Keratinocyte (primary cell): Measurements from ENCODE around the gene ZC3H12C.

Experiments used
- CTCF ChIP-seq, 3 experiments: IDR thresholded peaks in 1 of 3; conservative IDR thresholded peaks in 1 of 3; optimal IDR thresholded peaks in 1 of 3; 2 replicates in 2 of 3; 3 replicates in 1 of 3; pipeline versions ENCODE3 to v1.5.1; 2011; ENCODE audit warnings: low read length in 3 of 3, mild to moderate bottlenecking in 3 of 3, moderate library complexity in 2 of 3, control low read depth in 1 of 3, inconsistent platforms in 1 of 3; ENCODE audit not compliant: insufficient read depth in 2 of 3; ENCODE audit errors: extremely low read depth in 1 of 3
- EZH2 ChIP-seq: IDR thresholded peaks from one replicate; pipeline ENCODE4 v1.6.1; 2012; ENCODE audit warnings: inconsistent platforms, mild to moderate bottlenecking, low read length, moderate library complexity

- TF ChIP-seq CTCF (optimal IDR thresholded peaks at IDR 0.05 in 1 of 3, IDR thresholded peaks at IDR 0.05 in 1 of 3, conservative IDR thresholded peaks at IDR 0.05 in 1 of 3; ENCODE audit: extremely low read depth in 1 of 3, insufficient read depth in 2 of 3, low read length in 3 of 3) (no peak), EZH2 (no peak)
These were observed 4.5 kb upstream of the ZC3H12C start for GRCh38 chr11:110088535-110089344.
